Adrenal gland (tissue), 5 donors: ENCODE measurements around the gene CRIP1.

Source experiments
- CTCF ChIP-seq, 6 experiments: fragments of 450-650 bp in 4 of 6; fragments of 200-600 bp in 2 of 6; sonication (generic) in 1 of 6; IDR thresholded peaks; 1 replicate in 5 of 6; 2 replicates in 1 of 6; pipeline versions ENCODE4 v1.5.1 to v1.8.0; 2016 to 2021; ENCODE audit warnings: antibody characterized with exemption in 6 of 6, mild to moderate bottlenecking in 2 of 6, moderate library complexity in 1 of 6
- POLR2A ChIP-seq, 2 donors: fragments of 450-650 bp; IDR thresholded peaks; one replicate each; pipeline ENCODE4 v1.6.1; 2017; ENCODE audit warnings: antibody characterized with exemption in 2 of 2, mild to moderate bottlenecking in 2 of 2, moderate library complexity in 1 of 2
- donor health status: DM: no; HTN: no; CAD: no.

GRCh38 chr14:105536691-105537579 lies 50.2 kb downstream of the CRIP1 start:
- no peak for TF ChIP-seq CTCF (IDR thresholded peaks at IDR 0.05)
- no peak for TF ChIP-seq POLR2A (IDR thresholded peaks at IDR 0.05)
